ENCODE measurements around the gene THOC1.

DNA sequence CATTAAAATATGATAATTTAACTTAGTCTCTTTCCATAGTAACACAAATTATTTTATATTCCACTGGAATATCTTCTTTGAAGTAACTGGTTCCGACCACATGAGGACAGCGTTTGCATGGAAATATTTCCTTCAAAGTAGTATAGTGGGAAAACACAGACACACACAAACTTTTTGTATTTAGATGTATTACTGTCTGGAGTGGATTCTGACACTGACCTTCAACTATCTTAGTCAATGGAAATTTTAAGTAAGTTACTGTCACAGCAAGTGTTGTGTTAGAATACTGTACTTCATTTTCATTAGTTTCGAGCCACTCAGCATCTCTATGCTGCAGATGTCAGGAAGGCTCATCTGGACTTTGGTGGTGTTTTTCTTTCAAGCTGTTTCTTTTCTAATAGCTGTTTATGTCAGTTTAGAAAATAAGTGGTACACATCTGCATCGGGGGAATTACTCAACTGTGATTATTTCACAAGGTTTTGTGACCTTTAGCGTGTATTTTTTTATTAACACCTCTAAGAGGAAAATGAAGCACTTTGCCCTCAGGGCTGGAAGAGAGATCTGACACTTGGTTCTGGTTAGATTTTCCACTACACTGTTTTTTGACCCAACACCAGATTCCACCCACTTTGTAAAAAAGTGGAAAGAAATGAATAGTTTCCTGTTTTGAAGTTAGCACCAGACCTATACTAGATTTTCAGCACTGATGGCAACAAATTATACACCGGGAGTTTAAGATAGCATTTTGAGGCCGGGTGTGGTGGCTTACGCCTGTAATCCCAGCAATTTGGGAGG, 18.9 kb upstream of the THOC1 start:
- TF ChIP-seq EZH2 (IDR thresholded peaks at IDR 0.05) (no peak), CTCF (IDR thresholded peaks at IDR 0.05) (peak; percentile 56)
